Testis (tissue), 2 donors: ENCODE data around the gene GNPAT.

Experiments used
- POLR2A ChIP-seq: fragments of 450-650 bp; IDR thresholded peaks from one replicate; pipeline ENCODE4 v1.6.1; 2017; ENCODE audit warnings: antibody characterized with exemption, mild to moderate bottlenecking, moderate library complexity
- TF ChIP-seq, protein P1 (sequence below), 3 experiments: fragments of 450-650 bp in 2 of 3; fragments of 200-600 bp in 1 of 3; sonication (generic) in 1 of 3; IDR thresholded peaks; one replicate each; pipeline ENCODE4 v1.5.1; 2016 to 2019; ENCODE audit warnings: antibody characterized with exemption in 3 of 3, mild to moderate bottlenecking in 2 of 3, moderate library complexity in 1 of 3

DNA sequence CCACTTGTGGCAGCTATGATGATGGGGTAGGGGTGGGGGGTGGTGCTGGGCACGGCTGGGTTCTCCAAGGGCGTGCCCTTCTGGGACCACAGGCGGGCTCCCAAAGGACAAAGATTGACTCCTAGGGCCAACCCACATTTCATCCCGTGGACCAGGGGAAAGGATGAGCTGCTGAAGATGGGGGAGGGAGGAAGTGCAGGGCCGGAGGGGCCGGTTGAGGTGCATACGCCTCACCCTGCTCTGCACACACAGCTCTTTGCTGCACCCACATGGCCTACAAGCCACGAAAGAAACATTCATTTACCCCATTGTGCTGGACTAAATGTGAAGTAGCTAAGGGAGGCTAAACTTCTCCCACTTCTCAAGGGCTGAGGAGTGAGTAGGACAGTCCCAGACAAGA lies 34.2 kb upstream of the GNPAT start:
- TF ChIP-seq POLR2A, result no peak
- TF ChIP-seq, protein P1, sequence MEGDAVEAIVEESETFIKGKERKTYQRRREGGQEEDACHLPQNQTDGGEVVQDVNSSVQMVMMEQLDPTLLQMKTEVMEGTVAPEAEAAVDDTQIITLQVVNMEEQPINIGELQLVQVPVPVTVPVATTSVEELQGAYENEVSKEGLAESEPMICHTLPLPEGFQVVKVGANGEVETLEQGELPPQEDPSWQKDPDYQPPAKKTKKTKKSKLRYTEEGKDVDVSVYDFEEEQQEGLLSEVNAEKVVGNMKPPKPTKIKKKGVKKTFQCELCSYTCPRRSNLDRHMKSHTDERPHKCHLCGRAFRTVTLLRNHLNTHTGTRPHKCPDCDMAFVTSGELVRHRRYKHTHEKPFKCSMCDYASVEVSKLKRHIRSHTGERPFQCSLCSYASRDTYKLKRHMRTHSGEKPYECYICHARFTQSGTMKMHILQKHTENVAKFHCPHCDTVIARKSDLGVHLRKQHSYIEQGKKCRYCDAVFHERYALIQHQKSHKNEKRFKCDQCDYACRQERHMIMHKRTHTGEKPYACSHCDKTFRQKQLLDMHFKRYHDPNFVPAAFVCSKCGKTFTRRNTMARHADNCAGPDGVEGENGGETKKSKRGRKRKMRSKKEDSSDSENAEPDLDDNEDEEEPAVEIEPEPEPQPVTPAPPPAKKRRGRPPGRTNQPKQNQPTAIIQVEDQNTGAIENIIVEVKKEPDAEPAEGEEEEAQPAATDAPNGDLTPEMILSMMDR (IDR thresholded peaks at IDR 0.05), result no peak
